ENCODE results near the gene ZNF385B.

Gene ZNF385B

DNA sequence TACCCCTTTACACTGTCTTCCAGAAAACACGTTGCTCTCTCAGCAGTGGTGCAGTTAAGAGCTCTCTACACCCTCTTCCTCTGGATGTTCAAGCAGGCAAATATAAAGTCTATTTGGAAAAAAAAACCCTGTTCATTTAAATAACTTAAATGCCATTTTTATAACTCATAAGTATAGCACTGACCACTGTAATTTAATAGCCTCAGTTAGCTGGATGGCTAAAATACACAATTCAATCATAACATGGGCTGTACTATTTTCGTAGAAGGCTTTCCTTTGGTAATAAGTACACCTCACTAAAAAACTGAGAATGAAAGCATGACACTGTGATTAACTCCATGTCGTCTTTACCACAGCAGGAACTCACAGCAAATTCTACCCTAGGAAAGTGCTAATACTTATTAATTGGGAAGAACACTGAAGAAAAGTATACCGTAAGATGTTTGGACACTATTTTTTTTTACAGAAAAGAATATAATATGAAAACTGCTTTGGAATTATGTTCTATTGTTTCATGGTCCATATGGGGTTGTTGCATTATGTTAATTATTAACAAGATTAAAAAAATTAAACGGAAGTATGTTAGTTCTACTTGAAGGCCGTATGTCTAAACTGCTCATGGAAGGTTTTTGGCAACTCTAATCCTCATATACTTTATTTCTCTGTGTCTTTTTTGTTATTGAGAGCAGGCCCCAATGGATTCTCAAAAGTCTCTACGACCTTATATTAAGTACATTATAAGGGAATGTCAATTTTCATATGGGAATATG lies 269.1 kb downstream of the ZNF385B start:
- DNase-seq (ENCODE audit: low read depth in 2 of 2), result no peak

DNA sequence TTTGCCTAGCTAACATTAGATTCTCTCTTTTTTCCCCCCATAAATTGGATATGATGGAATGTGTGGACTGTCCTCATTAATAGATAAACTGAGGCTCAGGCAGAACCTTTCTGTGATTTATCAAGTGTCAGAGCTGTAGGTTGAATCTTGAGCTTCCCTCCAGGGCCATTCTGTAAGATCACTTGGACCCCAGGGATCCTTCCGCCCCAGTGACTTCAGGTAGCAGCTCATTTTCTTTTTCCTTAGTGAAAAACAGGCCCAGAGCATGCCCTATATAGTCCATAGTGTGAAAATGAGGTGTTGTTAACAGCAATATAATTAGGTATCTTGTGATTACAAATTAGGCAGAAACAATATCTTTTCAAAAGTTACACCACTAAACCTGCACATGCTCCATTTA lies 269.7 kb downstream of the ZNF385B start:
- no peak for DNase-seq (ENCODE audit: low read depth in 2 of 2)

DNA sequence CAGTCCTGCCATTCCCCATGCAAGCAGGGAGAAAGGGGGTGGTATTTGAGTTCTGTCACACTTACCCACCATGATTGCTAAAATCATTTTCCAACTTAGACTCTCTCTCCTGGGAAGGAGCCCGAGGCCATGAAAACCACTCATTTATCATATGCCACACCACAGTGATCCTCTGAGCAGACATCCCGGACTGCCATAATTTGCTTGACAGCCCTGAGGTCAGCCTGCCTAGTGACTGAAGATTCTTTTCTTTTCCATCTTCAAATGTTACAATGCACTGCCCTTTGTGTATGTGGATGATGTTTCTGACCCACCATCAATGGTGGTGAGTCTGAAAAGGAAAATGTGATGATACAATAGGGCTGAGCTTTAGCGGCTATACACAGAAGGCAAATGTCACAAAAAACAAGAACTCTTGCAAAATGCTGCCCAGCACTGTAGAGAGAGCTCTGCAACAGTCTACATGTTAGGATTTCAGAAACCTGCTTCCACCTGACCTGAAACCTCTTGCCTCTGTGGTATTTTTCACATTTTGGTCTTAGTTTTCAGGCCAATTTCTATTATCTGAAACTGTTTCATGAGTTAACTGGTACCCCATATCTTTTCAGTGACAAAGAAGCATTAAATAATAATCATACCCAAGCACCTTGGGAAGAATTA lies 272.8 kb downstream of the ZNF385B start:
- no peak for DNase-seq (ENCODE audit: low read depth in 2 of 2)

DNA sequence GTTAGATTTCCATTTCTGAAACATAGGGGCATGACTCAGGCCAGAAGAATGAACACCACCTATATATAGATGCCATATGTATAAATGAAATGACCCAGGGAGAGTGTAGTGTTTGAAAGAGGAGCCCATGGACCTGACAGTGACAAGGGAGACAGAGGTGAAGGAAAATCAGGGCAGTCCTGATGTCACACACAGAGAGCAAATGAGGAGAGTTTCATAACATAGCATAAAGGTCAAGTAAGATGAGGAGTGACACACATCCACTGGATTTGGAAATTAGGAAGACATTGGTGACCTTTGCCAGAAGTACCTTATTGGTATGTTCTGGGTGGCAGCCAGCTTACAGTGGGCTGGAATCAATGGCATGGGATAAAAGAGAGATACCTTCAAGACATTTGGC lies 276.7 kb downstream of the ZNF385B start:
- DNase-seq (ENCODE audit: low read depth in 2 of 2), result no peak

DNA sequence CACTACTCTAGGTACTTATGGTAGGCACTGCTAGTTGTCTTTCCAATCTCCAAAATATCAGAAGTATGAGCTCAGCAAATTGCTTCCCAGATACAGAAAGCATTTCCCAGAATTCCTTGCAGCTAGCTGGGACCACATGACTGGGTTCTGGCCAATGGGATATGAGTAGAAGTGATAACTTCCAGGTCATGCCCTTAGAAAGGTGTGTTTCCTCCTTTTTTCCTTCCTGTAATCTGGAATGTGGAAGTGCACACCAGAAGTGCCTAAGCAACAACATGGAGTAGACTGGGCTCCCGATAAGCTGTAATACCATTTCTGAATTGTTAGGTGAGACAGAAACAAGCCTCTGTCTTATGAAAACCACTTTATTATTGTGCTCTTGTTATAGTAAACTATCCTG lies 279.8 kb downstream of the ZNF385B start:
- no peak for DNase-seq (ENCODE audit: low read depth in 2 of 2)

DNA sequence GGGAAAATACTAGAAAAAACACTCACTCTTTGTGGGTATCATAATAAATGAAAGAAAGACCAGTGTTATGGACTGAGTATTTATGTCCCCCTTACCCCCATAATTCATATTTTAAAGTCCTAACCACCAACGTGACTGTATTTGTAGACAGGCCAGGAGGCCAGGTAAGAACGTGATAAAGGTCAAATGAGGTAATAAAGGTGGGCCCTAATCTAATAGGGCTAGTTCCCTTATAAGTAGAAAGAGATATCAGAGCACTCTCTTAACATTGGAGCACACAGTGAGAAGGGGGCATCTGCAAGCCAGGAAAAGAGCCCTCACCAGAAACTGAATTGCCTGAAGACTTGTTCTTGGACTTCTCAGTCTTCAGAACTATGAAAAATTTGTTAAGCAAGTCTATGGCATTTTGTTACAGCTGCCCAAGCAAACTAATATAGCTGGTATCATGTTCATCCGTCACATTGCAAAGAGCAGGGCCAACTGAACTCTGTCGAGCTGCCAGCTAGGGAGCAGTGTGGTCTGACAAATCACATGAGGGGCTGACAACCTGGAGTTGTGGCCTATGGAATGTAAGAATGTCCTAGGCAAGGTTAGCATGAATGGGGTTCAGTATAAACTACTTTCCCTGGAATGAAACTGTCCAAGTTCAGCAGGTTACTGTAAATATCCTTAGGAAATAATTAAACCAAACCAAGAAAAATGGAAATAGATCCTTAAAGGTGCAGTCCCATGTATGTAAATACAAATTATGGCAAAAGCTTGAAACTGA lies 280.9 kb downstream of the ZNF385B start:
- DNase-seq (ENCODE audit: low read depth in 2 of 2), result no peak

DNA sequence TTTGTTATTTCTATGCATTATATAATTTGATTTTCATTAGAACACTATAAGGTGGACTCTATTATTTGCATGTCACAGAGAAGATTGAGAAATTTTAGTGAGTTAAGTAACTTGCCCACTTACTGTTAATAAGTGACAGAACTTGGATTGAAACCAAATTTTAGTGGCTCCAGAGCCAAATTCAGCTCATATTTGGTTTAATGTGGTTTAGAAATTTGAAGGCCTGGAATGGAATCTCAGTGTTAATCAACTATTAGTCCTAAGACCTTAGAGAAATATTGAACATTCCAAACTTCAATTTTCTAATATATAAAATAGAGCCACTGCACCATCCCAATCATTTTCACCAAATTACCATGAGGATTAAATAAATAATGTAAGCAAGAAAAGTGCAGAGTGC lies 281.6 kb downstream of the ZNF385B start:
- DNase-seq (ENCODE audit: low read depth in 2 of 2), result no peak

DNA sequence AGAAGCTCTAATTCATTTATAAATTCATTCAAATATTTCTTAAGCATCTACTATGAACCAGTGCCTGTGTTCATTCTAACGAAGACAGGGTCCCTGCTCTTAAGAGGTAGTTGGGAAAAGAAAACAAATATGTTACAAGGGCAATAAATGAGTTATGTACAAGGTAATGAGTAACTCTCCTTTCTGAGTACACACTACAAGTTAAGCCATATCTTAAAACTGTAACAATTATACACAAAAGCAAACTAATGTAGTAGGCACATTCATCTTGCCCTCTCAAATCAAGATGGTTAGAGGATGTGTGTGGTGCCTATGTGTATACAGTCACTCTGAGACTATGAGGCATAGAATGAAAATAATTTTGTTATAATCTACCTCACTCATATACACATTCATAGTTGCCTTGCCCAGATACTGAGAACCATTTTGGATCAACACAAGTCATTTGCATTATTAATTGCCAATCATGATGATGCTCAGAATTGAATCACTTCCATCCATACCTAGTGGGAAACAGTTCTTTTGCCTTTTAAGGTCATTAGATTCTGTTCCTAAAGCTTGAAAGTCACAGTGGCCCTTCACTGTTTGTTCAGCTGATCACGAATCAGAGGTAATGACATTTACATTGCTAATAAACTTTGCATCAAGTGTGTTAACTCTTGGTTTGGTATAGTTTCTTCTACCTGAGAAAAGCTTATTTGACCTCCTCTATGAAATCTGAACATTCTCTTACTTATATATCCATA lies 283.1 kb downstream of the ZNF385B start:
- DNase-seq (ENCODE audit: low read depth in 2 of 2), result no peak

DNA sequence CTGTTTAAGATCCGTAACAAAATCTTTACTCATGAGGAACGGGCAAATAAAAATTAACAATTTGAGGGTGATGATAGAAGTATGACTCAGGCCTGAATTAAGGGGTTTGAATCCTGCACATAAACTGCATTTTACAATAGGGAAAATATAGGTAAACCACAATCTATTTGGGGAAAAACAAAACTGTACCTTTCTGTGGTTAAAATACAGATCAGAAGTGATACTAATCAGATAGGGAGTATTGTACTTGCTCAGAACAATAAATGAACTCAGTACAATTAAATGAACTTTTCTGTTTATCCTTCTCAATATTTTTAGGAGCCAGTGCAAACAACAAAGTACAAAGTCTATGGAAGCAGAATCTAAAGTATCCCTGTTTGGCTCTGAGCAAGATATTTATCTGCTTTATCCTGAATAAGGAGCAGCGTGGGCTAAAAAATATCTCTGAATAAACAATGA lies 287.3 kb downstream of the ZNF385B start:
- DNase-seq (ENCODE audit: low read depth in 2 of 2), result no peak

DNA sequence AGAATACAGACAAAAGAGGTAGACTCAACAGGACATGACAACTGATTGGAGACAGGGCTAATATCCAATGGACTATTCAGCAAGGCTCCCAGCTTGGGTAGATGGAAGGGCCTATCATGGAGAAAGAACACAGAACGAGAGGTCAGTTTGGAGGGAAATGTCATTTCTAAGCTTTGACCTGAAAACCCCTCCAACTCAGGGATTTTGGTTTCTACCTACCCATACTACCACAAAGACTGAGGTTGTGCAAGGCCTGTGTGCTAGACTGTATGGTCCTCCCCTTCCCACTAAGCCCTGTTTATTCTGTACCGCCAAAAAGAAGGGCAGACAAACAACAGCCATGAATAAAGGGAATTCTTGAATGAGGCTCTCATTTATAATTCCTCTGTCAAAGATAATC lies 288.9 kb downstream of the ZNF385B start:
- DNase-seq (ENCODE audit: low read depth in 2 of 2), result no peak

DNA sequence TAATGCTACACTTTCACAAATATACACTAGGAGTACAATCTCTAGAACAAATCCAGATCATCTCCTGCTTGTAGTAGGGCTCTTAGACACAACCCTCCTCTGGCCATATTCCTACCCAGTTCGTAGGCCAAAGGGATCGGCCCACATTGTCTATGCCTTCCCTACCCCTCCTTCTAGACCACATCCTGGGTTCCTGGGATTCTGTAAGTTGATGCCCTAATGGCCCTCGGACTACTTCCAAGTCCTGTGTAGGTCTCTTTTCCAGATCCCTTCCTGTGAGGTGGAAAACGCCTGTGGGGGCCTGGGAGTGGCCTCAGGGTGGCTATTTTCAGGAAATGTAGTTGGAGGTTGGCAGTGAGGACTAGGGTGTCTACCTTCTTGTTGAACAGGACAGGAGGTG lies 289.7 kb downstream of the ZNF385B start:
- DNase-seq (ENCODE audit: low read depth in 2 of 2), result no peak

DNA sequence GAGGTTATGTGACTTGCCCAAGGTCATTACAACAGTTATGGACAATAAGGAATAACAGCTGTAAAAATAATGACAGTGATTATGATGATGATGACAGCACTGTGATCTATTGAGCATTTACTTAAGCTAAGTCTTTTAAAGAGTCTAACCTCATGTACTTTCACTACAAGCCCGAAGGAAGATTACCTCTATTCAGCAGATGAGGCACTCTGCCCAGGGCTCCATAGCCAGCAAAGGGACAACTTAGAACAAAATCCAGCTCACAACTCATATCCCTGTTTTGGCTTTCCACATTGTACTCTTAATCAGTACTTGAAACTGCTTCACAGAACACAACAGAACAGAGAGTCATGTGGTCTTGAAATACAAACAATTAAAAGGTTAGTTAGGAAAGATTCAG lies 290.2 kb downstream of the ZNF385B start:
- no peak for DNase-seq (ENCODE audit: low read depth in 2 of 2)

DNA sequence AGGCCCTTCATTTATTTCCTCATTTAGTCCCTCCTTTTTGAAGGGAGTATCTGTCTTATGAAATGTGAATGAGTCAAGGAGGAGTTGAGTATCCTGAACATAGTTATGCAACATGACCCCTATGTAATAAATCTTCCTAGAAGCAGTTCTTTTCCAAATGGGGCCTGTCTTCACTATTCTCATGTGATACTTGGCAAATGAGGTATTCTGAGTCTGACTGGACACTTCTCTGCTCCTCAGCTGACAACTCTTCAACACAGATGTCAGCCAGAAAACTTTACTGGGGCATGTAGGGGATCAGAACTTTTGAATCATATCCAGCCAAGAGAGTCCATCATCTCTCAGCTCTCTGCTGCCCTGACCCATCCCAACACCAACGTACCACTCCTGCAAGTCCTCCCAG lies 291.6 kb downstream of the ZNF385B start:
- DNase-seq (ENCODE audit: low read depth in 2 of 2), result no peak

DNA sequence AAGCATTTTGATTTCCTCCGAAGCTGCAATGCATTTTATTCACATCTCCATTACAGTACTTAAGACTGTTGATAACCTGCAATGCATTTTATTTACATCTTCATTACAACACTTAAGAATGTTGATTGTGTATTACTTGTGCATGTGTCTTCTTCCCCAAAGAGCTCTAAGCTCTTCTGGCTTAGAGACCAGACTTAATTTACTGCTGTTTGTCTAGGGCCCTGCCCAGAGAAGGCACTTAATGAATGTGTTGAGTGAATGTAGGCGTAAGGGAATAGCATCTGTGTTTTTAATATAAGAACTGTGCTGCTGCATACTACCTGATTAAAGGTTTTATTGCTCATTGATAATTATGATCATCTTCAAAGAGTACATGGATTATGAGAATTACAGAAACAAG lies 295.6 kb downstream of the ZNF385B start:
- DNase-seq (ENCODE audit: low read depth in 2 of 2), result no peak

DNA sequence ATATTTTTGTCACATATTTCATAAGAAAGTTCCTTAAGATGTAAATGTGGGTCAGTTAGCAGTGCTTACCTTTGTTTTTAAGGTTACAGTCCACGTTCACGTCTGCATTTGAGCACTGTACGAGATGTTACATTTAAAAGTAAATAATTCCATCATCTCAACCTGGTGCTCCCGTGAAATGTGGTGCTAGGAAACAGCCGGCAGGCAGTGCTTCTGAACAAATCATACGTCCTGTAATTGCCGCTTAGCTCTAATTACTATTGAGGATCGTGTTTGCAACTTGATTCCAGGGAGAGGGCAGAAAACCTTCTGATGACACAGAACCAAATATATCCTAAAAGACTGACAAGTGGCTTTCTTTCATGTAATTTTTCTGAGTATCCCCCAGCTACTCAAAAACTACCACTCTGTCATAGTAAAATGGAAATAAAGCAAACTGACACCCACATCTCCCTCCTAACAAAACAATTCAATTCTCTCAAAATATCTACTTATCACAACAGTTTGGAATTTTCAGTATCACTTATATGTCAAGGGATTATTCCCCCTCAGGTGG lies 299.0 kb downstream of the ZNF385B start:
- DNase-seq (ENCODE audit: low read depth in 2 of 2), result no peak

DNA sequence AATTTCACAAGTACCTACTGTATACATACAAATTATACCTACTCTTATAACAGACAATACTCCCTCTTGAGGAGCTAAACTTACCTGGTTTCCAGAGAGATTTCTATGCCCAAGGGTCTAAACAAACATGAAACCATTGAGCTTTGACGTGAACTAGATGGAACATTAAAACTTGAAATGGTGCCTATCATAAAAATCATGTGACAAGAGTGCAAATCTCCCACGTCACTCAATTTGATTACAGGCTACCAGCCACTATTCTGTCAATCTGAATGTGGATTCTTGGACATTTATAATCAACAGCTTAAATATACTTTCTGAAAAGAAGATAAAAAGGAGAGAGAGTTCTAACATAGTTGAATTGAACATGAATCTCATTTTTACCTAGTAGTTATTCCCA lies 299.7 kb downstream of the ZNF385B start:
- DNase-seq (ENCODE audit: low read depth in 2 of 2), result no peak

DNA sequence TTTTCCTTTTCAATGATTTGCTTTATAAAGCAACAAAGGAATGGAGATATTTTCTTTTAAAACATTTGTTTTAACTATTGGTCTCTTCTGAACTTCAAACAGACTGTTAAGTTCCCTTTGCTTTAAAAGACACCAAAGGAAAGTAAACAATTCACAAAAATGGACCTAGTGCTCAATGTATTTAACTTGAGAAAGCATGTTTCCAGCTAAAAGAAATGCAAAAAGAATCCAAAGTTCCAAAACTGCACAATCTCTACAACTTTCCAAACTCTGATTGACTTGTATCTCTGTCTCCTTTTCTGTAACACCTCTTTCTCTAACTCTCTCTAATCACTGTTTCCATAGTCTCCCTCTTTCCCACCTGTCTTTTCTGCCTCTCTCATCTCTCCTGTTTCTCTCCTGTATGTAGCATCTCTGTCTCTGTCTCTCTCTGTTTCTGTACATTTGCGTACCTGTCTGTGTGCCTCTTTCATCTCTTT lies 301.1 kb downstream of the ZNF385B start:
- no peak for DNase-seq (ENCODE audit: low read depth in 2 of 2)

DNA sequence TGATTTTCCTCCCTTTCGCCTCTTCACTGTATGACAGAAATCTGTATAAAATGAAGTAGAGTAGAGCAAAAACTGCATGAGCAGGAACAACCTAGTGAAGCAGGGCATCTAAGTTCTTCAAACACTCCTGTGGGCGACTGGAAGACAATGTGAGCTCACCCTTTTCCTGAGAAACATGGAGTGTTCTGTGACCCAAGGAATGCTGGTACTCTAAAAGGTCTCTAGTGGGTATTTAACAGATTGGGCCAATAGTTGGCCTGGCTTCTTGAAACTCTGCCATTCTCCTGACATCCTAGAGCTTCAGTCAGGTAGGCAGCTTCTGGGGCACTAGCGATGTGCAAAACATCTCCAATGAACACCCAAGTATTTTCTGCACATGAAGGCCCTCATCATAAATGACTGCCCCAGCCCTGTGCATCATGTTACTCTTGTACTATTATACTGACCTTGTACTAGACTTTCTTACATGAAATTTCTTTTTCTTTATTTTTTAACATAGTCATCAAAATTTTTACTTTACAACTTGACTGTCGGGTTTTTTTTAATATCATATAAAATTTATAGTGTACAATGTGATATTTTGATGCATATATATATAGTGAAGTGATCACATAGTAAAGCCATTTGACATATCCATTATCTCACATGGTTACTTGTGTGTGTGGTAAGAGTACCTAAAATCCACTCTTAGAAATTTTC lies 302.2 kb downstream of the ZNF385B start:
- DNase-seq (ENCODE audit: low read depth in 2 of 2), result no peak

DNA sequence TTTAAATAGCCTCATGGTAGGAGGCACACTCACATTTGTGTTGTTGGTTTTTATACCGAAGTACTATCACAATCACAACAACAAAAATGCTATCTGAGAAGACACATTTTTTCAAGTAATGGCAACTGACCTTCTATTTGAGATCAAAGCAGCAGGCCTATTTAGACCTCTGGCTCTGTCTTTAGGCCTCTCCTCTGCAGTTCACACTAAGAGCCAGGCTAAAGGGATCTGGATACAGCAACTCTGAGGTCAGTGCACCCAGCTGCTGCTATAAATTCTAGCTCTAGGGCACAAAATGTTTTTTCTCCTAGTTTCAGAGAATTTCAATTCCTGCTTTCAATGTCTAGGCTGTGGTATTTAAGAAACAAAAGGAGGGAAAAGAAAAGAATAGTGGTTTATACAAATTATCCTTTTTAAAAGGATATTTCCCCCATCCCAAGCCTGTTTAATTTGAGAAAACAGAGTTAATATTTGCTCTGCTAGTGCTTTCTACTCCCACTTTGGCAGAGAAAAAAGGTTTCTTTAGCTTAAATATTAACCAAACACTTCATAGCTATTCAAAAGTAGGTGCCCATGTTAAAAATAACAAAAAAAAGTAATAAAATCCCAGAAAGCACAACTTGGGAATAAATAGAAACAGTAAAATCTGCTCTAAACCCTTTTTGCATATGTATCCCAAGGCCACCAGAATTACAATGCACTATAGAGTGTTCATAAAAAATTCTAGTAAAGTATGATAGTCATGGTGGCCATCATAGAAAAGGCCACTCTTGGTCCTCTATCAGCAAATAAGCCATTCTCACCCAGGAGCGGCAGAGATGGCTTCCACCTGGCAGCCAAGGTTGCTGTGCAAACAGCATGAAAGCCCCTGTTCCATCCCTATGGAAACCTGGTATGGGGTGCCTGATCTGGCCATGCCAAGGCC lies 303.1 kb downstream of the ZNF385B start:
- no peak for DNase-seq (ENCODE audit: low read depth in 2 of 2)

DNA sequence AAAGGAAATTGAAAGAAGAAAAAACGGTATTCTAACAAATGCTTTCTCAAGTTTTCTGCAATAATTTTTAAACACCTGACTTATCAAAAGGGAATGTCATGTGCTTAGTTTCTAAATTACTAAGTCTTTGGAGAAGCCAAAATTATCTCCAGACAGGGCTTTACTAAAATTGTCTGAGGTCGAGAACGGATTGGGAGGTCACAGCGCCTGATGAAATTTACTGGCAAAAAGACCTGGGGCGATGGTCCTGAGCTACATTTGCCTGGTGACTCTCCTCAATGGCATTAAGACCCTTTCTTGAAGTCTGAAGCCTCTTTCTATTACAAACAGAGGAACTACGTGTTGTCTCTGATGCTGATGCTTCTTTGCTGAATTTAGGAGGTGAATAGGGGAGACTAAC lies 305.0 kb downstream of the ZNF385B start:
- no peak for DNase-seq (ENCODE audit: low read depth in 2 of 2)

Data from stimulated activated CD4-positive, alpha-beta T cell treated with anti-CD3 and anti-CD28 coated beads, Interleukin-15, amount 100 ng/mL, for 48 hours (primary cell).